Endothelial cell (in vitro differentiated cells): ENCODE measurements around the gene TLE4. TPM values are rescaled to one million over a fixed set of nuclear protein-coding genes. Genes with fewer than 3 reads are reported as not detected.
A peak's percentile ranks its signal among the peaks of the same experiment; 100 is the strongest.

Experiments used
- DNase-seq: peaks from one replicate; pipeline ENCODE4 v3.0.0; 2021; ENCODE audit warnings: low spot score
- H3K27ac Mint-ChIP-seq: one replicate; pipeline ENCODE4 v1.8.0; 2021; ENCODE audit warnings: mixed read lengths, inconsistent platforms; ENCODE audit not compliant: unreplicated experiment
- H3K27me3 Mint-ChIP-seq: one replicate; pipeline ENCODE4 v1.8.0; 2021; ENCODE audit warnings: mild to moderate bottlenecking, moderate library complexity, mixed read lengths, inconsistent platforms; ENCODE audit not compliant: unreplicated experiment
- H3K36me3 Mint-ChIP-seq: one replicate; pipeline ENCODE4 v1.8.0; 2021; ENCODE audit warnings: mild to moderate bottlenecking, low read depth, mixed read lengths, inconsistent platforms; ENCODE audit not compliant: unreplicated experiment
- H3K4me1 Mint-ChIP-seq: one replicate; pipeline ENCODE4 v1.8.0; 2021; ENCODE audit warnings: mild to moderate bottlenecking, mixed read lengths, inconsistent platforms; ENCODE audit not compliant: unreplicated experiment
- H3K4me3 Mint-ChIP-seq: one replicate; pipeline ENCODE4 v1.8.0; 2021; ENCODE audit warnings: mild to moderate bottlenecking, mixed read lengths, inconsistent platforms; ENCODE audit not compliant: unreplicated experiment
- H3K9me3 Mint-ChIP-seq: one replicate; pipeline ENCODE4 v1.8.0; 2021; ENCODE audit warnings: mixed read lengths, inconsistent platforms; ENCODE audit not compliant: unreplicated experiment
- CTCF ChIP-seq: fragments of 200-600 bp; sonication (generic); IDR thresholded peaks from one replicate; pipeline ENCODE4 v1.5.0; 2021; ENCODE audit warnings: antibody characterized with exemption; ENCODE audit not compliant: unreplicated experiment
- total RNA-seq: library from RNA; stranded (reverse); fragmentation: NEBNext Ultra II Directional; extraction: Animal tissue kit (Norgen Biotek cat#: 25700); gene quantifications from one replicate; pipeline ENCODE4 v1.2.1, GENCODE V29; 2021; ENCODE audit not compliant: unreplicated experiment

Gene TLE4
- total RNA-seq, 1 donor from 2014 or later = 88.4 TPM

DNA sequence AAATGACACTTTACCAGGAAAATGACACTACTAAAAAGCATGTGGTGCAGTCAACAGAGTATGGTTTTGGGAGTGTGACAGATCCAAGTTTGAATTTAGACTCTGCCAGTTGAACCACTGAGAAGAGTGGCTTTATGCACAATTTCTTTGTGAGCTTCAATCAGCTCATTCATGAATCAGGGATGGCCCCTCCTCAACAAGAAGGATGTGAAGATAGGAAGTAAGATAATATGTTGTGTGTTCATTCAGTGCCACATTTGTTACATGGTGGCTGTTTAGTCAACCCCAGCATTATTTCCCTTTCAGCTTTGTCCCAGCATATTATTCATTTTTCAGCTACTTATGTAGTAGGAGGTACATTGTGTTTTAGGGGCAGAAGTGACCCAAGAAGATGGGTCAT is 140.1 kb downstream of the TLE4 start:
- Mint-ChIP-seq H3K9me3 (no peaks in the 10 kb centered on the region), H3K27ac (no peak overlapping the region), H3K4me3 (no peak overlapping the region), H3K27me3 (no peaks in the 10 kb centered on the region), H3K36me3 (peaks cover 25% of the 10 kb centered on the region), H3K4me1 (peaks cover 3% of the 10 kb centered on the region)
- no peak for DNase-seq
- TF ChIP-seq CTCF = no peak

DNA sequence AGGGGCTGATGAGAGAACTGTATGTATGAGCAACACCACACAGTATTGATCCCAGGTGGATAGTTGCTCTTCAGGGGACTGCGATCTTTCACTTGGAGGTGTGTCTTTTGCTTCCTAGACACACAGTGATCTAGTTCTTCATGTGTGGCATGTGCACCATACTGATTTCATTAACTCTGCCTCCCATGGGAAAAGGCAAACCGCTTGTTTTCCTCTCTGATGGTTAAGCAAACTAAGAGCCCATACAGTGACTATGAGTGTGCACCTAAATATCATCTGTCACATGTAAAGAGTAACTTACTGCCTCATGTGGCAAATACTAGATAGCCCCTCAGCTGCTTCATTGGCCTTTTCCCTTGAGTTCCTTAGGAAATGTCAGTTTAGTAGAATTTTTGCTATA is 147.3 kb downstream of the TLE4 start:
- Mint-ChIP-seq H3K36me3 (peaks cover 39% of the 10 kb centered on the region), H3K27ac (no peak overlapping the region), H3K4me1 (no peaks in the 10 kb centered on the region), H3K9me3 (no peaks in the 10 kb centered on the region), H3K27me3 (no peaks in the 10 kb centered on the region), H3K4me3 (peak overlapping the region; percentile 23)
- TF ChIP-seq CTCF = no peak
- DNase-seq = no peak

DNA sequence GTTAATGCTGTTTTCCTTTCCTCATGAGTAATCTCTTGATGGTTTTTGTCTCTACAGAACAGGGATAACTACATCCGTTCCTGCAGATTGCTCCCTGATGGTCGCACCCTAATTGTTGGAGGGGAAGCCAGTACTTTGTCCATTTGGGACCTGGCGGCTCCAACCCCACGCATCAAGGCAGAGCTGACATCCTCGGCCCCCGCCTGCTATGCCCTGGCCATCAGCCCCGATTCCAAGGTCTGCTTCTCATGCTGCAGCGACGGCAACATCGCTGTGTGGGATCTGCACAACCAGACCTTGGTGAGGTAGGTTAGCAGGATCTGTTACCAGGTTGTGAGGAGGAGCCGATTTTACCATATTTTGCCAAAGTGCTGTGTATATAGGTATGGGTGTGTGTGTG is 148.2 kb downstream of the TLE4 start:
- peaks cover 42% of the 10 kb centered on the region for H3K36me3 Mint-ChIP-seq
- no peaks in the 10 kb centered on the region for H3K4me1 Mint-ChIP-seq
- H3K27me3 Mint-ChIP-seq = no peaks in the 10 kb centered on the region
- H3K9me3 Mint-ChIP-seq = no peaks in the 10 kb centered on the region
- H3K27ac Mint-ChIP-seq = no peak overlapping the region
- H3K4me3 Mint-ChIP-seq = no peak overlapping the region
- no peak for TF ChIP-seq CTCF
- no peak for DNase-seq

- H3K4me3 Mint-ChIP-seq = no peak overlapping the region
- H3K27ac Mint-ChIP-seq = no peak overlapping the region
- no peaks in the 10 kb centered on the region for H3K9me3 Mint-ChIP-seq
- no peaks in the 10 kb centered on the region for H3K4me1 Mint-ChIP-seq
- TF ChIP-seq CTCF = no peak
- H3K27me3 Mint-ChIP-seq = peaks cover 8% of the 10 kb centered on the region
- H3K36me3 Mint-ChIP-seq = peaks cover 20% of the 10 kb centered on the region
- no peak for DNase-seq
These were observed 159.6 kb downstream of the TLE4 start for GRCh38 chr9:79731171-79731890.

GRCh38 chr9:79735023-79735779 is 163.4 kb downstream of the TLE4 start:
- peaks cover 8% of the 10 kb centered on the region for H3K36me3 Mint-ChIP-seq
- H3K4me1 Mint-ChIP-seq = no peaks in the 10 kb centered on the region
- no peaks in the 10 kb centered on the region for H3K9me3 Mint-ChIP-seq
- H3K27ac Mint-ChIP-seq = no peak overlapping the region
- no peak overlapping the region for H3K4me3 Mint-ChIP-seq
- no peak for DNase-seq
- H3K27me3 Mint-ChIP-seq = peaks cover 2% of the 10 kb centered on the region
- TF ChIP-seq CTCF = no peak
